AG09309 (cell line): ENCODE data around the gene ADAMTS6.
"Not testable (repeated sequence)": the region's sequence is repeated elsewhere in the genome, so short reads cannot be mapped to it uniquely, and the experiment has no call there.

ENCODE experiments used
- DNase-seq: peaks from one replicate; pipeline ENCODE4 v3.0.0-alpha.2; 2010; ENCODE audit warnings: low read depth
- H3K4me3 ChIP-seq: 2 replicates; pipeline ENCODE4 v1.5.1; 2011; ENCODE audit warnings: mild to moderate bottlenecking, low read depth, low read length, moderate library complexity; ENCODE audit not compliant: control insufficient read depth
- TF ChIP-seq, protein P1 (sequence below): IDR thresholded peaks from 2 replicates; pipeline ENCODE4 v1.5.1; 2011; ENCODE audit warnings: mild to moderate bottlenecking, low read depth, low read length, inconsistent platforms; ENCODE audit not compliant: insufficient read depth, control insufficient read depth; ENCODE audit errors: missing control alignments

Gene ADAMTS6

GRCh38 chr5:65395526-65396155 lies 86.1 kb downstream of the ADAMTS6 start:
- no peak overlapping the region for H3K4me3 ChIP-seq
- DNase-seq = no peak
- TF ChIP-seq, protein P1, sequence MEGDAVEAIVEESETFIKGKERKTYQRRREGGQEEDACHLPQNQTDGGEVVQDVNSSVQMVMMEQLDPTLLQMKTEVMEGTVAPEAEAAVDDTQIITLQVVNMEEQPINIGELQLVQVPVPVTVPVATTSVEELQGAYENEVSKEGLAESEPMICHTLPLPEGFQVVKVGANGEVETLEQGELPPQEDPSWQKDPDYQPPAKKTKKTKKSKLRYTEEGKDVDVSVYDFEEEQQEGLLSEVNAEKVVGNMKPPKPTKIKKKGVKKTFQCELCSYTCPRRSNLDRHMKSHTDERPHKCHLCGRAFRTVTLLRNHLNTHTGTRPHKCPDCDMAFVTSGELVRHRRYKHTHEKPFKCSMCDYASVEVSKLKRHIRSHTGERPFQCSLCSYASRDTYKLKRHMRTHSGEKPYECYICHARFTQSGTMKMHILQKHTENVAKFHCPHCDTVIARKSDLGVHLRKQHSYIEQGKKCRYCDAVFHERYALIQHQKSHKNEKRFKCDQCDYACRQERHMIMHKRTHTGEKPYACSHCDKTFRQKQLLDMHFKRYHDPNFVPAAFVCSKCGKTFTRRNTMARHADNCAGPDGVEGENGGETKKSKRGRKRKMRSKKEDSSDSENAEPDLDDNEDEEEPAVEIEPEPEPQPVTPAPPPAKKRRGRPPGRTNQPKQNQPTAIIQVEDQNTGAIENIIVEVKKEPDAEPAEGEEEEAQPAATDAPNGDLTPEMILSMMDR = no peak

DNA sequence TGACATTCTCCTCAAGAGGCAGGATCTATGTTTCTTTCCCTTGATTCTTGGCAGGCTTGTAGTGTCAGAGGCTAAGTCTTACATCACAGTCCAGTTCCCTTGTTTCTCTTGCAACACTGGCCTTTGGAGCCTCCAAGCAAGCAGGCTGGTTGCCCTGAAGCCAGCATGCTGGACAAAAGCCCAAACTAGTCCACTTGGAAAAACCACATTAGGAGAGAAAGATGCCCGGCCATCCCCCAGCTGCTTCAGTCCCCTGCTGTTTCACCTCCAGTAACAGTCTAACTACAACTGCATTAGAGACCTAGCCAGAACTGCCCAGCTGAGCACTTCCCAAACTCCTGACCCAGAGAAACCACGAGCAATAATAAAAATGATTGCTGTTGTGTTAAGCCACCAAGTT lies 87.6 kb downstream of the ADAMTS6 start:
- TF ChIP-seq, protein P1 = no peak
- H3K4me3 ChIP-seq = no peak overlapping the region
- DNase-seq = peak; percentile 99

DNA sequence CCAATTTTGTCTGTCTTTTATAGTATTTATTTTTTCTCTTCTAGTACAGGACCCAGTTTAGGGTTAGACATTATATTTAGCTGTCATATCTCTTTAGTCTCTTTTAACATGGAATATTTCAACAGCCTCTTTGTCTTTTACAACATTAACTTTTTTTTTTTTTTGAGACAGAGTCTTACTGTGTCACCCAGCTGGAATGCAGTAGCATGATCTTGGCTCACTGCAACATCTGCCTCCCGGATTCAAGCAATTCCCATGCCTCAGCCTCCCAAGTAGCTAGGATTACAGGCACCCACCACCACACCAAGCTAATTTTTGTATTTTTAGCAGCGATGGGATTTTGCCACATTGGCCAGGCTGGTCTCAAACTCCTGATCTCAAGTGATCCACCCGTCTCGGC lies 90.1 kb downstream of the ADAMTS6 start:
- DNase-seq = peak; percentile 10
- TF ChIP-seq, protein P1 = no peak

GRCh38 chr5:65390208-65390607 lies 91.5 kb downstream of the ADAMTS6 start:
- TF ChIP-seq, protein P1 = no peak
- H3K4me3 ChIP-seq = no peak overlapping the region
- DNase-seq = no peak

More for the DNA sequence above, 90.1 kb downstream of the ADAMTS6 start:
- H3K4me3 ChIP-seq = no peak overlapping the region

- no peak for DNase-seq
- H3K4me3 ChIP-seq = no peak overlapping the region
- TF ChIP-seq, protein P1 = no peak
These were observed 97.9 kb downstream of the ADAMTS6 start for GRCh38 chr5:65383859-65384258.

- no peak overlapping the region for H3K4me3 ChIP-seq
- DNase-seq = no peak
- TF ChIP-seq, protein P1 = no peak
These were observed 99.1 kb downstream of the ADAMTS6 start for GRCh38 chr5:65382582-65382981.

- DNase-seq = not testable (repeated sequence)
These were observed 111.2 kb downstream of the ADAMTS6 start for GRCh38 chr5:65370505-65370904.

More at GRCh38 chr5:65370505-65370904, 111.2 kb downstream of the ADAMTS6 start:
- not testable (repeated sequence) for H3K4me3 ChIP-seq
